AG10803 (cell line): Measurements from ENCODE around the gene IGSF22.

Experiments
- DNase-seq: peaks from one replicate; pipeline ENCODE4 v3.0.0; 2010; ENCODE audit warnings: low read depth
- H3K4me3 ChIP-seq: 2 replicates; pipeline ENCODE4 v1.5.1; 2011; ENCODE audit warnings: mild to moderate bottlenecking, low read length, control low read depth
- TF ChIP-seq, protein P1 (sequence below): conservative IDR thresholded peaks from 2 replicates; pipeline ENCODE4 v1.5.1; 2011; ENCODE audit warnings: mild to moderate bottlenecking, low read length, control low read depth, inconsistent platforms

The IGSF22 gene

DNA sequence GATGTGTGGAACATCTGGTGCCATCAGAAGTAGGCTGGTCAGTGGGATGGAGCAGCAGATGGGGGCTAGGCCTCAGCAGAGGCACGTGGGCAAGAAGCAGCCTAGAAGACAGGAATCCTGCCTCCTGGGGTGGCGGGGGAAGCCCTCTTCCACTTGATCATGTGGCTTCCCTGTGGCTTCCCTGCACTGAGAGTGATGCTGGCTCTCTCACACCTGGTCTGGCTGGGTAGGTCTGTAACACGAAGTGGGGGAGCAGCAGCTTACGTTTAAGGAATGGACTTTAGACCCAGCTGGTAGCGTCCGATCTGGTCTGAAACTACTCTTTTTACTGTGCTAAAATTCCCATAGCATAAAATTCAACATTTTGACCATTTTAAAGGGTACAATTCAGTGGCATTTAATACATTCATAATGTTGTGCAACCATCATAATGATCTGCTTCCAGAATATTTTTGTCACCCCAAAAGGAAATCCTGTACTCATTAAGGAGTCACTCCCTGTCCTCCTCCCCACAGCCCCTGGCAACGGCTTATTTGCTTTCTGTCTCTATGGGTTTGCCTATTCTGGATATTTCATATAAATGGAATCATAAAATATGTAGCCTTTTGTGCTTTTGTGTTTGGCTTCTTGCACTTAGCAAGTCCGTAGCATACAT is 43.9 kb upstream of the IGSF22 start:
- DNase-seq: no peak
- TF ChIP-seq, protein P1, sequence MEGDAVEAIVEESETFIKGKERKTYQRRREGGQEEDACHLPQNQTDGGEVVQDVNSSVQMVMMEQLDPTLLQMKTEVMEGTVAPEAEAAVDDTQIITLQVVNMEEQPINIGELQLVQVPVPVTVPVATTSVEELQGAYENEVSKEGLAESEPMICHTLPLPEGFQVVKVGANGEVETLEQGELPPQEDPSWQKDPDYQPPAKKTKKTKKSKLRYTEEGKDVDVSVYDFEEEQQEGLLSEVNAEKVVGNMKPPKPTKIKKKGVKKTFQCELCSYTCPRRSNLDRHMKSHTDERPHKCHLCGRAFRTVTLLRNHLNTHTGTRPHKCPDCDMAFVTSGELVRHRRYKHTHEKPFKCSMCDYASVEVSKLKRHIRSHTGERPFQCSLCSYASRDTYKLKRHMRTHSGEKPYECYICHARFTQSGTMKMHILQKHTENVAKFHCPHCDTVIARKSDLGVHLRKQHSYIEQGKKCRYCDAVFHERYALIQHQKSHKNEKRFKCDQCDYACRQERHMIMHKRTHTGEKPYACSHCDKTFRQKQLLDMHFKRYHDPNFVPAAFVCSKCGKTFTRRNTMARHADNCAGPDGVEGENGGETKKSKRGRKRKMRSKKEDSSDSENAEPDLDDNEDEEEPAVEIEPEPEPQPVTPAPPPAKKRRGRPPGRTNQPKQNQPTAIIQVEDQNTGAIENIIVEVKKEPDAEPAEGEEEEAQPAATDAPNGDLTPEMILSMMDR: no peak
- H3K4me3 ChIP-seq: no peak overlapping the region

DNA sequence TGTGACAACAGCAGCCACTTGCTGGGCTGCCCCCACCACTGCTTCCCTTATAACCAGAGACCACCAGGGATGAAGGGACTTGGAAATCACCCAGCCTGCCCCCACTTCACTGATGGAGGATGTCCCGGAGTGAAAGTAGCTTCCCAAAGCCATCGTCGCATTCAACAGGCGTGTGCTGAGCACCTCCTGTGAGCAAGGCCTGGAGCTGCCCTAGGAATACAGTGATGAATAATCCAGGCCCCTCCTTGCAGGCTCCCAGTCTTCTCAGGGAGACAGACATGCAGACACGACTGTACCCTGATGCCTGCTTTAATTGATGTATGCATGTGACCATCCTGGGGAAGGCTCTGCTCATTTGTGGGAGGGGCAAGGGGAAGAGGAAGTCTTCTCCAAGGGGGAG is 43.0 kb upstream of the IGSF22 start:
- TF ChIP-seq, protein P1: no peak
- DNase-seq: no peak
- no peak overlapping the region for H3K4me3 ChIP-seq

DNA sequence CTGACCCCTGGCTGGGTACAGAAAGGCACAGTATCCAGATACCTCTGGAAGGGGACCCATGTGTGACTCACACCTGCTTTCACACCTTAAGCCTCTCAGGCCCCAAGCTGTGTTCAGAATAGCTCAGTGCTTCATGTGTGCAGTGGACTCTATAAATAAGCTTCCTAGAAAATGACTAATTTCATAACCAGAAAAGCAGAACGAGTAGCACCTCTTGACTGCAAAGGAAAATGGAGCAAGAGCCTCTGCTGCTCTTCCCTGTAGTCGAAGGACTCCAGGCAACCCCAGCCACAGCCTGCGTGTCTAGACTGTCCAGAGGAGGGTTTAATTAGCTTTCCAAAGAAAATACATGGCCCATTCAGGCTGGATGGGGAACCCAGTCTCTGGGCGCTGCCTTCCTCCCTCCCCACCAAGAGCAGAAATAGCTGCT is 42.5 kb upstream of the IGSF22 start:
- TF ChIP-seq, protein P1: no peak
- no peak overlapping the region for H3K4me3 ChIP-seq
- no peak for DNase-seq

DNA sequence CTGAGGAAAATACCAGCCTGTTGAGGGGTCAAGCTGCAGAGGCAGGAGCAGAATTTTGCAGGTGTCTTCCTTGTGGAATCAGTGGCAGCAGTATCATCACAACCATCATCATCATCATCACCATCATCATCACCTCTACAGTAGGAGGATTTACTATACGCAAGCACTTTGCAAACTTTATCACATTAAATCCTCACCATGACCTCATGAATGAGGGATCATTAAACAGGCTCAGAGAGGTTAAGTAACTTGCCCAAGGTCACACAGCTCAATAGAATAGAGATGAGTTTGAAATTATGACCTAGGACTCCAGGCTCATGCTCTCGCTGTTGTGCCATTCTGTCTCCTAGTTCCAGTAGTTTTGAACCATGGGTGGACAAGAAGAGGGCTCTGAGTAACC is 40.0 kb upstream of the IGSF22 start:
- no peak overlapping the region for H3K4me3 ChIP-seq
- TF ChIP-seq, protein P1: no peak
- no peak for DNase-seq

DNA sequence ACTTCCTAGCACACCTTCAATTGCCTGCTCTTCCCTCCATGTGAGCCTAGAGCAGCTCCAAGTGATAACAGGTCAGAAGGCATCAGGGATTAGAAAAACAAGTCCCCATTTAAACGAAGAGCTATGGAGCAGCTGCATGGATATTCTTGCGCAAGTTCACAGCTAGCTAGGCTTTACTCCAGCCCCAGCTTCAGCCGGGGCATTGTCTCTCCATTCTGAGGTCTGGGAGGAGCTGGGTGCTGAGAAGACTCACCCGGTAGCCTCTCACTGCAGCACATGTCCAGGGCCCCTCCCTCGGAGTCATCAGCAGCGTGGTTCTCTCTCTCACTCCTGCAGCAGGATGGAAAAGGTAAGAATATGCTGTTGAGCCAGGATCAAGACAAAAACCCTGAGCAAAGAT is 39.6 kb upstream of the IGSF22 start:
- DNase-seq: no peak
- TF ChIP-seq, protein P1: no peak

DNA sequence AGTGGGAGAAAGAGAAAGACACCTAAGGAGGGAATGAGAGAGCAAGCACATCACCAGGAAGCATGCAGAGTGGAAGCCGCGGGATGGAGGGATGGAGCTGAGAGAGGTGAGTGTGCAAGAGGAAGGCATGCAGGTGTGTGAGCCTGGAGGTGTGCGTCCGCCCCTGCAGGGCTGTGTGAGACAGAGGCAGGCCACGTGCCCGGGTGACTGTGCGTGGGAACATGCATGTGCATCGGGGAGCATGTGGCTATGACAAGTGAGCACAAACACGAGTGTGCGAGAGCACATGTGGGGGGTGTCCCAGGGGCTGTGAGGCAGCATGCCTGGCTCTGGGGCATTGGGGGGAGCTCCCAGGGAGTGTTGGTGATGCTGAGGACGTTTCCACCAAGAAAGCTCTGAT is 35.8 kb upstream of the IGSF22 start:
- no peak for DNase-seq
- TF ChIP-seq, protein P1: no peak
- H3K4me3 ChIP-seq: no peak overlapping the region

More for the DNA sequence above, 39.6 kb upstream of the IGSF22 start:
- no peak overlapping the region for H3K4me3 ChIP-seq

DNA sequence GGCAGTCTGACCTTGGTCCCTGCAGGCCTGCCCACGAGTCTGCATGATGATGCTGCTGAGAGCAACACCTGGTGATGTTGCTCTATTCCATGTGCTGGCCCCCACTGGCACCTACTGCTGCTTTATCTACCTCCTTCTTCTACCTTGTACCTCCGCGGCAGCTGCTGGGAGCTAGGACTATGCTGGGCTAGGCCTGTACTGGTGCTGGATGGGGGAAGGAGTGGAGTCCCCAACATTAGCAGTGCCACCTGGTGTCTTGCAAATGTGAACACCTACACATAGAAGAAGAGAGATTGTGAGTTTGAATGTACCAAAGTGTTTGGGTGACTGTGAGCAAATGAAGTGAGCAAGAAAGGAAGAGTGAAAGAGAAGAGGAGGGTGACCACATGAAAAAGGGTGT is 35.2 kb upstream of the IGSF22 start:
- no peak overlapping the region for H3K4me3 ChIP-seq
- TF ChIP-seq, protein P1: no peak
- no peak for DNase-seq
